Measurements from ENCODE around the gene SLC1A5.

DNA sequence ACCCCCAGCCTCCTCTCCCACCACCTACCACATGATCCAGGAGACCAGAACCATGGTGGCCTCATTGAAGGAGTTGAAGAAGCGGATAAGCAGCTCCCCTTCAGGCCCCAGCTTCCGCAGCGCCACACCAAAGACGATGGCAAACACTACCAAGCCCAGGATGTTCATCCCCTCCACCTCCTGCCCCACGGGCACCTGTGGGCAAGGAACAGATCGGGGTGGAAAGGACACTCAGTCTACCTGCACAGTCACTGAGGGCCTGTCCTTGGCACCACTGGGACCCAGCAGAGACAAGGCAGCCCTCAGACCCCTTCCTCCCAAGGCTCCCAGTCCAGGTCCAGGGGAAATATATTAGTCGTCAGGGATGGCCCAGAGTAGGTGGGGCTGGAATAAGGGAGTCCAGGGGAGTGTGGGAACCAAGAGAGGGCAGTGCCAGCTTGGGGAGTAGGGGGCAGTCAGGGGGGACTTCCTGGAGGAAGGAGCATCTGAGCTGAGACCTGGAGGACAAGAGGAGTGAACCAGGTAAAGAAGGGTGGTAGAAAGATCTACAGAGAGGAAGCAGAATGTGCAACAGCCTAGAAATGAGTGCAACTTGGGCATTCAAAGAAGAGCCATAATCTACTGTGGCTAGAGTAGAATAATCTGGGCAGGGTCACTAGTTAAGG lies 5.9 kb downstream of the SLC1A5 start:
- TF ChIP-seq POLR2AphosphoS5 (IDR thresholded peaks at IDR 0.05): no peak
- TF ChIP-seq SMC3 (conservative IDR thresholded peaks at IDR 0.05; ENCODE audit: poor library complexity): no peak
- TF ChIP-seq EZH2 (IDR thresholded peaks at IDR 0.05; ENCODE audit: borderline replicate concordance, insufficient read depth, low read length, poor library complexity, severe bottlenecking): no peak
- TF ChIP-seq, protein P1, sequence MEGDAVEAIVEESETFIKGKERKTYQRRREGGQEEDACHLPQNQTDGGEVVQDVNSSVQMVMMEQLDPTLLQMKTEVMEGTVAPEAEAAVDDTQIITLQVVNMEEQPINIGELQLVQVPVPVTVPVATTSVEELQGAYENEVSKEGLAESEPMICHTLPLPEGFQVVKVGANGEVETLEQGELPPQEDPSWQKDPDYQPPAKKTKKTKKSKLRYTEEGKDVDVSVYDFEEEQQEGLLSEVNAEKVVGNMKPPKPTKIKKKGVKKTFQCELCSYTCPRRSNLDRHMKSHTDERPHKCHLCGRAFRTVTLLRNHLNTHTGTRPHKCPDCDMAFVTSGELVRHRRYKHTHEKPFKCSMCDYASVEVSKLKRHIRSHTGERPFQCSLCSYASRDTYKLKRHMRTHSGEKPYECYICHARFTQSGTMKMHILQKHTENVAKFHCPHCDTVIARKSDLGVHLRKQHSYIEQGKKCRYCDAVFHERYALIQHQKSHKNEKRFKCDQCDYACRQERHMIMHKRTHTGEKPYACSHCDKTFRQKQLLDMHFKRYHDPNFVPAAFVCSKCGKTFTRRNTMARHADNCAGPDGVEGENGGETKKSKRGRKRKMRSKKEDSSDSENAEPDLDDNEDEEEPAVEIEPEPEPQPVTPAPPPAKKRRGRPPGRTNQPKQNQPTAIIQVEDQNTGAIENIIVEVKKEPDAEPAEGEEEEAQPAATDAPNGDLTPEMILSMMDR (IDR thresholded peaks at IDR 0.05; ENCODE audit: poor library complexity, severe bottlenecking): no peak
- no peak for TF ChIP-seq EP300 (conservative IDR thresholded peaks at IDR 0.05; ENCODE audit: poor library complexity, severe bottlenecking)
